NB4 (cell line): ENCODE data around the gene MEG3.

Source experiments
- POLR2A ChIP-seq: IDR thresholded peaks from 2 replicates; pipeline ENCODE4 v1.6.1; 2011; ENCODE audit warnings: mild to moderate bottlenecking; ENCODE audit not compliant: insufficient read length; ENCODE audit errors: extremely low read depth
- TF ChIP-seq, protein P1 (sequence below): IDR thresholded peaks from one replicate; pipeline ENCODE4 v1.5.1; 2012; ENCODE audit warnings: low read depth, low read length

DNA sequence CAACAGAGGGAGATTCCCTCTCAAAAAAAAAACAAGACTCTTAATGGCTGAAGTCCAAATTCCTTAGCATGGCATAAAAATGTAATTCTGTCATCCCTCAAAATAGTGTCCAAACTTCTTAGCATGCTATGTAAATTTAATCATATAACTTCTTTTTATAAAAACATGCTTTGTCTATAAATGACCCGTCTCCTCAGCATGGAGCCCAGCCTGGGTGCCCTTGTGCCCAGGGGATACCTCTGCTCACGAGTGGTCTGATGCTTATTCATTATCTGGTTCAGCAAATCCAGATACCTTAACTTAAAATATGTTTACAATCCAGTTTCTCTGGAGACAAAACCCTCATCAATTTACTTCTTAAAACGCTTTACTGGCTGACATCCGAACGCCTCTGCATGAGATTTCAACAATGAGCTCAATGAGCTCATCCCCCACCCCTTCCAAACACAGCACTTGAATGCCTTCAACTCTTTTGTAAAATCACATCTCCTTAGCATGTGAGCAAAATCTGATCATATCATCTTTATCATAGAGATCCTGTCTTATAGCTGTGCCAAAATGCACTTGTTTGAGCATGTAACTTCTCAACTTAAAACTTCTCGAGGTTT lies 61.9 kb downstream of the MEG3 start:
- no peak for TF ChIP-seq POLR2A
- TF ChIP-seq, protein P1, sequence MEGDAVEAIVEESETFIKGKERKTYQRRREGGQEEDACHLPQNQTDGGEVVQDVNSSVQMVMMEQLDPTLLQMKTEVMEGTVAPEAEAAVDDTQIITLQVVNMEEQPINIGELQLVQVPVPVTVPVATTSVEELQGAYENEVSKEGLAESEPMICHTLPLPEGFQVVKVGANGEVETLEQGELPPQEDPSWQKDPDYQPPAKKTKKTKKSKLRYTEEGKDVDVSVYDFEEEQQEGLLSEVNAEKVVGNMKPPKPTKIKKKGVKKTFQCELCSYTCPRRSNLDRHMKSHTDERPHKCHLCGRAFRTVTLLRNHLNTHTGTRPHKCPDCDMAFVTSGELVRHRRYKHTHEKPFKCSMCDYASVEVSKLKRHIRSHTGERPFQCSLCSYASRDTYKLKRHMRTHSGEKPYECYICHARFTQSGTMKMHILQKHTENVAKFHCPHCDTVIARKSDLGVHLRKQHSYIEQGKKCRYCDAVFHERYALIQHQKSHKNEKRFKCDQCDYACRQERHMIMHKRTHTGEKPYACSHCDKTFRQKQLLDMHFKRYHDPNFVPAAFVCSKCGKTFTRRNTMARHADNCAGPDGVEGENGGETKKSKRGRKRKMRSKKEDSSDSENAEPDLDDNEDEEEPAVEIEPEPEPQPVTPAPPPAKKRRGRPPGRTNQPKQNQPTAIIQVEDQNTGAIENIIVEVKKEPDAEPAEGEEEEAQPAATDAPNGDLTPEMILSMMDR = no peak
